K562 (cell line): ENCODE measurements around the gene ALKBH3. TPM values are rescaled to one million over a fixed set of nuclear protein-coding genes. Genes with fewer than 3 reads are reported as not detected.
A peak's percentile ranks its signal among the peaks of the same experiment; 100 is the strongest.

Experiments used
- CREBBP ChIP-seq: IDR thresholded peaks from one replicate; pipeline ENCODE4 v1.6.1; 2012; ENCODE audit warnings: low read depth, mild to moderate bottlenecking, control low read depth, inconsistent platforms, low read length
- HDAC8 ChIP-seq: fragments of 450-650 bp; IDR thresholded peaks from 2 replicates; pipeline ENCODE4 v1.6.1; 2016; ENCODE audit warnings: mild to moderate bottlenecking, missing genetic modification characterization, moderate library complexity, missing compliant biosample characterization
- IFI16 ChIP-seq: fragments of 250-450 bp; sonication (Bioruptor Pico); IDR thresholded peaks from 2 replicates; pipeline ENCODE4 v2.1.2; 2022; ENCODE audit warnings: mild to moderate bottlenecking, inconsistent platforms
- MGA ChIP-seq: fragments of 450-650 bp; IDR thresholded peaks from 2 replicates; pipeline ENCODE4 v1.6.1; 2016; ENCODE audit warnings: mild to moderate bottlenecking, moderate library complexity
- SAP30 ChIP-seq: fragments of 200-600 bp; sonication (generic); IDR thresholded peaks from 2 replicates; pipeline ENCODE4 v1.6.1; 2012; ENCODE audit warnings: borderline replicate concordance, low read depth, mild to moderate bottlenecking, moderate library complexity, low read length, control low read depth, inconsistent platforms; ENCODE audit not compliant: insufficient read depth, poor library complexity, severe bottlenecking
- ZNF217 ChIP-seq: sonication (generic); formaldehyde crosslinking; IDR thresholded peaks from 2 replicates; pipeline ENCODE4 v1.8.0; 2022; ENCODE audit warnings: mild to moderate bottlenecking, missing genetic modification reagents
- ZNF311 ChIP-seq: fragments of 250-450 bp; sonication (Bioruptor Pico); IDR thresholded peaks from 2 replicates; pipeline ENCODE4 v1.4.0; 2020; ENCODE audit warnings: mild to moderate bottlenecking, moderate library complexity
- polyA plus RNA-seq, 8 experiments: library from polyadenylated mRNA; depleted of rRNA in 4 of 8; stranded (reverse) in 5 of 8; unstranded in 3 of 8; fragments of >200 nt; fragmentation: Nextera tagmentation in 2 of 8; fragmentation: Illumina TruSeq in 1 of 8; extraction: Ambion mirVana in 2 of 8; extraction: Trizol in 1 of 8; gene quantifications; 2 replicates each; pipeline versions ENCODE4 v1.2.1 to v1.2.3, GENCODE V29; 2011 to 2014; ENCODE audit warnings: inconsistent platforms in 1 of 8, missing spikeins in 1 of 8
- total RNA-seq, 7 experiments: library from RNA; depleted of rRNA in 6 of 7; stranded (reverse); fragments of >200 nt in 6 of 7; fragmentation: Illumina TruSeq in 2 of 7; extraction: Trizol in 2 of 7; gene quantifications; 2 replicates each; pipeline versions ENCODE4 v1.2.1 to v1.2.3, GENCODE V29; 2011 to 2021; ENCODE audit warnings: low replicate concordance in 1 of 7
- TF ChIP-seq, protein P1 (sequence below): sonication (generic); IDR thresholded peaks from 2 replicates; pipeline ENCODE4 v1.6.1; 2016
- TF ChIP-seq, protein P2 (sequence below): fragments of 450-650 bp; formaldehyde crosslinking; IDR thresholded peaks from 2 replicates; pipeline ENCODE4 v1.4.0; 2020; ENCODE audit warnings: mild to moderate bottlenecking

Gene ALKBH3
- total and polyA plus RNA-seq, 9 of the 15 experiments (the other 6 are each of a cell fraction or from before 2014, with no cell fraction given) = 16.0 to 49.9 (median 36.5) TPM

GRCh38 chr11:43952401-43953342 lies 72.0 kb downstream of the ALKBH3 start (continued):
- TF ChIP-seq SAP30 = no peak
- TF ChIP-seq IFI16 (CRISPR knock-in tag) = peak; percentile 98
- TF ChIP-seq ZNF217 (CRISPR knock-in tag) = no peak
- no peak for TF ChIP-seq CREBBP
- peak; percentile 99 for TF ChIP-seq ZNF311 (CRISPR knock-in tag)
- TF ChIP-seq MGA = peak; percentile 39
- peak; percentile 98 for TF ChIP-seq HDAC8 (tag)
- TF ChIP-seq, protein P1, sequence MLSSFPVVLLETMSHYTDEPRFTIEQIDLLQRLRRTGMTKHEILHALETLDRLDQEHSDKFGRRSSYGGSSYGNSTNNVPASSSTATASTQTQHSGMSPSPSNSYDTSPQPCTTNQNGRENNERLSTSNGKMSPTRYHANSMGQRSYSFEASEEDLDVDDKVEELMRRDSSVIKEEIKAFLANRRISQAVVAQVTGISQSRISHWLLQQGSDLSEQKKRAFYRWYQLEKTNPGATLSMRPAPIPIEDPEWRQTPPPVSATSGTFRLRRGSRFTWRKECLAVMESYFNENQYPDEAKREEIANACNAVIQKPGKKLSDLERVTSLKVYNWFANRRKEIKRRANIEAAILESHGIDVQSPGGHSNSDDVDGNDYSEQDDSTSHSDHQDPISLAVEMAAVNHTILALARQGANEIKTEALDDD = peak; percentile 89
- TF ChIP-seq, protein P2, sequence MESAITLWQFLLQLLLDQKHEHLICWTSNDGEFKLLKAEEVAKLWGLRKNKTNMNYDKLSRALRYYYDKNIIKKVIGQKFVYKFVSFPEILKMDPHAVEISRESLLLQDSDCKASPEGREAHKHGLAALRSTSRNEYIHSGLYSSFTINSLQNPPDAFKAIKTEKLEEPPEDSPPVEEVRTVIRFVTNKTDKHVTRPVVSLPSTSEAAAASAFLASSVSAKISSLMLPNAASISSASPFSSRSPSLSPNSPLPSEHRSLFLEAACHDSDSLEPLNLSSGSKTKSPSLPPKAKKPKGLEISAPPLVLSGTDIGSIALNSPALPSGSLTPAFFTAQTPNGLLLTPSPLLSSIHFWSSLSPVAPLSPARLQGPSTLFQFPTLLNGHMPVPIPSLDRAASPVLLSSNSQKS = peak; percentile 95
